ENCODE measurements around the gene SEMA3B.

The SEMA3B gene

DNA sequence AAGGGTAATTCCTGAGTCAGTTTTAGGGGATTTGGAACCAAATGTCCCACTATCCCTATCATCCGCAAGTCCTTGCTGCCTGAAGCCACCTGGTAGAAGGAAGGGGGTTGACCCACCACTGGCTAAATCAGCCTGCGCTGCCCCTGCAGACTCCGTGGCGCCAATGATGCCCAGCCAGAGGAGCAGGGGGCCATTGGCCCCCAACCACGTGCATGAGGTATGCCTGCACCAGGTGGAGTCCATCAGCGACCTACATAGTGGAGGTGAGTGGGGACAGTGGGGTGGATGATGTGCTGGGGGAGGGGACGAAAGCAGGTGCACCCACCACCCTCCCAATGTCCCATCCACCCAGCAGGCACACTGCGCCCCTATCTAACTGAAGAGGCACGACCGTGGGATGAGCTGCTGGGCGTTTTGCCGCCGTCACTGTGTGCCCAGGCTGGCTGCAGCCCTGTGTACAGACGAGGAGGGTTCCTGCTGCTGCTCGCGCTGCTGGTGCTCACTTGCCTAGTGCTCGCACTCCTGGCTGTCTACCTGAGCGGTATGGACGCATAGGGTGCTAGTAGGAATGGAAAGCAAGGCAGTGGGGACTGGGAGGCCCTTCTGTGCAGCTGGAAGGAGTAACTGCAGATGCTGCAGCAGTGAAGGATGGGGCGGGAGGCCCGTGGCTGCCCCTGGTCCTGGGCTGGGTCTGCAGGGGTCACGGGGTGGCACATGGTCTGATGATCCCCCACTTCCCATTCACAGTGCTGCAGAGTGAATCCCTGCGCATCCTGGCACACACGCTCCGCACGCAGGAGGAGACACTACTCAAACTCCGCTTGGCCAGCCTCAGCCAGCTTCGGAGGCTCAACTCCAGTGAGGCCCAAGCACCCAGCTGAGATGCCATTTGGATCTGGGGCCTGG, 17.6 kb downstream of the SEMA3B start:
- H3K27me3 ChIP-seq (ENCODE audit: insufficient read depth, low read length) = no peaks in the 10 kb centered on the region
- H3K27ac ChIP-seq (ENCODE audit: low read depth, low read length) = no peak overlapping the region
- H3K36me3 ChIP-seq (ENCODE audit: insufficient read depth, low read length) = no peaks in the 10 kb centered on the region; the same call in 1 of the 2 replicates
- H3K4me1 ChIP-seq (ENCODE audit: control insufficient read depth, insufficient read depth, low read length, unreplicated experiment) = no peaks in the 10 kb centered on the region
- H3K79me2 ChIP-seq (ENCODE audit: control insufficient read depth, insufficient read depth, low read length, unreplicated experiment) = peaks cover 23% of the 10 kb centered on the region
- H3K4me3 ChIP-seq (ENCODE audit: low read depth, low read length) = no peak overlapping the region
- no peak overlapping the region for H2AFZ ChIP-seq (ENCODE audit: low read length, unreplicated experiment)

DNA sequence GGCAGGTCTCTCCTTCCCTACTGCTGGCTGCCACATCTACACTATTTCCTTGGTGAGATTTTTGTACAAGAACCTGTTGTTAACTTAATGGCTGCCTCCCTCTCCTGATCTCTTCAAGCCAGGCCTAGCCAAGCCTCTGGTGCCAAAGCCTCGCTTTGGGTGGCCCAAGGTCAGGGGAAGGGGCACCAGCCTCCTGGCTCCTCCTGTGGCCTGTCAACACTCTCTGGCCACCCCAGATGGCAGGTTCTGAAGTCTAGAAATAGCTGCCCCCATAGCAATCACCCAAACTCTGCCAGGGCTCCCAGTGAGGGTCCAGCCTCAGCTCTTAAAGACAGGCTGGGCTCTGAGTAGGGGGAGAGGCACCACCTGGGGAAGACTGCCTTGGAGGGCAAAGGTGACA, 18.3 kb downstream of the SEMA3B start:
- no peak overlapping the region for H2AFZ ChIP-seq (ENCODE audit: low read length, unreplicated experiment)
- H3K27ac ChIP-seq (ENCODE audit: low read depth, low read length) = no peak overlapping the region
- no peak overlapping the region for H3K4me3 ChIP-seq (ENCODE audit: low read depth, low read length)
- H3K4me1 ChIP-seq (ENCODE audit: control insufficient read depth, insufficient read depth, low read length, unreplicated experiment) = no peaks in the 10 kb centered on the region
- no peaks in the 10 kb centered on the region for H3K27me3 ChIP-seq (ENCODE audit: insufficient read depth, low read length)
- no peaks in the 10 kb centered on the region; the same call in 1 of the 2 replicates for H3K36me3 ChIP-seq (ENCODE audit: insufficient read depth, low read length)
- peaks cover 29% of the 10 kb centered on the region for H3K79me2 ChIP-seq (ENCODE audit: control insufficient read depth, insufficient read depth, low read length, unreplicated experiment)

DNA sequence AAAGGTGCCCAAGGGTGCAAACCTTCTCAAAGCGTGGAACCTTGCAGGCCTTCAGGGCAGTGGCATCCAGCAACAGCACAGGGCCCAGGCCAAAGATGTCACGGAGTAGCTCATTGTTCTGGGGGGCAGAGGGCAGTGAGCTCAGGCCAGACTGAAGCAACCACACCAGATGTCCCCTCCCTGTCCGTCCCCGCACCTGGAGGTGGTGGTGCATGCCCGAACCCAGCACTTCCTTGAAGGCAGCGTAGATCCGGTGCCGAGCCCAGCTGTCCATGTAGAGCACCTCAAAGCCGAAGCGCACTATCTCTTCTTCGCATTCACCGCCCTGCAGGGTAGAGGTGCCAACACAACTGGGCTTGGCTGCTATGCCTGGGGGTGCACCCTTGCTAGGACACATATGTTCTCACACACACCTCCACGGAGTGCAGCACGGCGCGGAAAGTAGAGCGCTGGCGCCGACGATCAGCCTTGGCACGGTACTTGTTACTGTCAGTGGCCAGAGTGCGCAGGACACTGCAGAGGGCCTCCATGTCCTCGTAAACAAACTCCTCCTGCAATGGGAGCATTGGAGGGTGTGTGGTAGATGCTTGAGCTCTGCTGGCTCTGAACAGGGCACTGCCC, 19.6 kb downstream of the SEMA3B start:
- no peaks in the 10 kb centered on the region for H3K27me3 ChIP-seq (ENCODE audit: insufficient read depth, low read length)
- H2AFZ ChIP-seq (ENCODE audit: low read length, unreplicated experiment) = no peak overlapping the region
- H3K36me3 ChIP-seq (ENCODE audit: insufficient read depth, low read length) = no peaks in the 10 kb centered on the region; the same call in 1 of the 2 replicates
- no peak overlapping the region for H3K27ac ChIP-seq (ENCODE audit: low read depth, low read length)
- no peak overlapping the region for H3K4me3 ChIP-seq (ENCODE audit: low read depth, low read length)
- peaks cover 29% of the 10 kb centered on the region for H3K79me2 ChIP-seq (ENCODE audit: control insufficient read depth, insufficient read depth, low read length, unreplicated experiment)
- peaks cover 6% of the 10 kb centered on the region for H3K4me1 ChIP-seq (ENCODE audit: control insufficient read depth, insufficient read depth, low read length, unreplicated experiment)

DNA sequence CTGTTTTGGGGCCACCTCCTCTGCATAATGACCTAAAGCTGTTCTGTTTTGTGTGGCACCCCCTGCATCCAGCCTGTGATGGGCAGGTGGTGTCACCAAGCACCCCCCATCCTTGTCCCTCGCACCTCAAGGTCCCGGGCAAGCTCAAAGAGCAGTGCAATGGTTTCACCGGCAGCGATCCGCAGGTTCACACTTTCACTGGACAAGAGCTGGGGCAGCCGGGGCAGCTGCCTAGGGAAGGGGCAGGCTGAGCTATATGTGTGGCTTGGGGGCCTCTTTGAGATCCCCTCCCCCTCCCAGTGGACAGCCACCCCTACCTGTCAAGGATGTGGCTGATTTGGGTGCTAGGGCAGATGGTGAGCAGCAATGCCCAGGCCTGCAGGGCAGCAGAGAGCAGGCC, 20.2 kb downstream of the SEMA3B start:
- Histone ChIP-seq H3K4me3 (ENCODE audit: low read depth, low read length) (no peak overlapping the region), H3K27me3 (ENCODE audit: insufficient read depth, low read length) (no peaks in the 10 kb centered on the region), H3K36me3 (ENCODE audit: insufficient read depth, low read length) (no peaks in the 10 kb centered on the region; the same call in 1 of the 2 replicates), H3K27ac (ENCODE audit: low read depth, low read length) (no peak overlapping the region), H3K79me2 (ENCODE audit: control insufficient read depth, insufficient read depth, low read length, unreplicated experiment) (peaks cover 29% of the 10 kb centered on the region), H3K4me1 (ENCODE audit: control insufficient read depth, insufficient read depth, low read length, unreplicated experiment) (peaks cover 6% of the 10 kb centered on the region), H2AFZ (ENCODE audit: low read length, unreplicated experiment) (no peak overlapping the region)

DNA sequence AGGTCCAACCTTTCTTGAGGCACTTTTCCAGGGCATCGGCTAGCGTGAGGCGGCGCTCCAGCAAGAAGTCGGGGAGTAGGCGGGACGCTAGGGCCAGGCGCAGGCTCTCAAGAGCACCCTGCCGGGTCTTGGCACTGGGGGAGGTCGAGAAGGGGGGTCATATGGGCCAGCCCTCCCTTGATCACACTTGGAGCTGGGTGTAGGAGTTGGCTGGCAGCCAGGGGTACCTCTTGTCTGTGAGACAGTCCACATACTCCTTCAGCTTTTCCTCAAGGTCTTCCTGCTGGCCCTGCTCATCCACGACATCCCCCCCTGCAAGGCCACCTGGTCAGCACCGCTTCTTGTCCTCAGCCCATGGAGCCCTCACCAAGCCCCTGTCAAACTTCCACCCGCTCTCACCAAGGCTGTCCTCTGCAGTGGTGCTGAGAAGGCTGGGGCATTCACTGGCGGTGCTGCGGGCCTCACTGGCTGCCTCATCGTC, 21.3 kb downstream of the SEMA3B start:
- no peak overlapping the region for H3K27ac ChIP-seq (ENCODE audit: low read depth, low read length)

DNA sequence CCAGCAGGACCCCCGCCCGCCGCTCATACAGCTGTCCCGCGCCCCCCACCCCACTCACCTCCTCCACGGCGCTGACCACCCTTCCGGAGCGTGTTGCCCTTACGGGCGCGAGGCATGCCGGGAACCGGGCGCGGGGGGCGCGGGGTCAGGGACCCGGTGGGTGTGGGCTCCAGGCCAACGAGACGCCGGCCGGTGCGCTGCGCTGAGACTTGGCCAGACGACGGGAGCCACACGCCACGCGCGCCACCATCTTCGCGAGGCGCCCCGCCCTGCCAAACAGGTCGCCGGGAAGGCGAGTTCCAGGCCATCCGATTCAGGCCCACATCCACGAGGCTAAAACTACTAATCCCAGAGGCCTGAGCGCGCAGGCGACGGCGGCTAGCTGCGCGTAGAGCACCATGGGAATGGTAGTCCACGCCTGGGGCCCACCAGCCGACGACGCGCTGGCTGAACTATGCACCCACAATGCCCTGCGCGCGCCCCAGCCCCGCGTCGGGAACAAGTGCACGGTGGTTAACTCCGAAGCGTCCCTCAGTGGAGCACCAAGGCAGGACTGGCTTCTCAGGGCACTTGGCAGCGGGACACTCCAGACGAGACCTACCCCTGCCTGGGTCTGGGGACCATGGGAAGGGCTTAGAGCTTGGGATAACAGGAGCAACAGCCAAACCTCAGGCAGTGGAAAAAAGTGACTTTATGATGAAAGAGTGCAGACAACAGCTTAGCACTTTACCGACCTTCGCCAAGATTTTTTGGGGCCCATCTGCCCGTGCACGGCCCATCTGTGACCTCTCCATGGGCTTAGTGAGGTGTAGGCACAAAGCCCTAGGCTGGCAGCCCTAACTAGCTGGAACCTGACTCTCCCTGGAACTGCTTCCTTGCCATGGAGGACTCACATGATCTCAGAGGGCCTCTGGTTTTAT, 23.5 kb downstream of the SEMA3B start, which contains the start of gene IFRD2:
Gene IFRD2, minus strand, starts transcription at position 271 of the 920 bp plus-strand sequence. Its CDS starts 155 bp downstream, at position 116.
- Histone ChIP-seq H2AFZ (ENCODE audit: low read length, unreplicated experiment) (peak within 1 kb of the TSS; percentile 7), H3K27ac (ENCODE audit: low read depth, low read length) (peak within 1 kb of the TSS; percentile 79), H3K27me3 (ENCODE audit: insufficient read depth, low read length) (no peaks in the 10 kb centered on the region), H3K4me3 (ENCODE audit: low read depth, low read length) (peak within 1 kb of the TSS; percentile 96), H3K79me2 (ENCODE audit: control insufficient read depth, insufficient read depth, low read length, unreplicated experiment) (peaks cover 29% of the 10 kb centered on the region), H3K4me1 (ENCODE audit: control insufficient read depth, insufficient read depth, low read length, unreplicated experiment) (peaks cover 6% of the 10 kb centered on the region), H3K36me3 (ENCODE audit: insufficient read depth, low read length) (no peaks in the 10 kb centered on the region; the same call in 1 of the 2 replicates)

More for the DNA sequence above, 21.3 kb downstream of the SEMA3B start:
- no peaks in the 10 kb centered on the region; the same call in 1 of the 2 replicates for H3K36me3 ChIP-seq (ENCODE audit: insufficient read depth, low read length)
- H3K27me3 ChIP-seq (ENCODE audit: insufficient read depth, low read length) = no peaks in the 10 kb centered on the region
- no peak overlapping the region for H2AFZ ChIP-seq (ENCODE audit: low read length, unreplicated experiment)
- H3K79me2 ChIP-seq (ENCODE audit: control insufficient read depth, insufficient read depth, low read length, unreplicated experiment) = peaks cover 29% of the 10 kb centered on the region
- peak overlapping the region; percentile 96; the same call in 1 of the 2 replicates for H3K4me3 ChIP-seq (ENCODE audit: low read depth, low read length)
- peaks cover 6% of the 10 kb centered on the region for H3K4me1 ChIP-seq (ENCODE audit: control insufficient read depth, insufficient read depth, low read length, unreplicated experiment)

DNA sequence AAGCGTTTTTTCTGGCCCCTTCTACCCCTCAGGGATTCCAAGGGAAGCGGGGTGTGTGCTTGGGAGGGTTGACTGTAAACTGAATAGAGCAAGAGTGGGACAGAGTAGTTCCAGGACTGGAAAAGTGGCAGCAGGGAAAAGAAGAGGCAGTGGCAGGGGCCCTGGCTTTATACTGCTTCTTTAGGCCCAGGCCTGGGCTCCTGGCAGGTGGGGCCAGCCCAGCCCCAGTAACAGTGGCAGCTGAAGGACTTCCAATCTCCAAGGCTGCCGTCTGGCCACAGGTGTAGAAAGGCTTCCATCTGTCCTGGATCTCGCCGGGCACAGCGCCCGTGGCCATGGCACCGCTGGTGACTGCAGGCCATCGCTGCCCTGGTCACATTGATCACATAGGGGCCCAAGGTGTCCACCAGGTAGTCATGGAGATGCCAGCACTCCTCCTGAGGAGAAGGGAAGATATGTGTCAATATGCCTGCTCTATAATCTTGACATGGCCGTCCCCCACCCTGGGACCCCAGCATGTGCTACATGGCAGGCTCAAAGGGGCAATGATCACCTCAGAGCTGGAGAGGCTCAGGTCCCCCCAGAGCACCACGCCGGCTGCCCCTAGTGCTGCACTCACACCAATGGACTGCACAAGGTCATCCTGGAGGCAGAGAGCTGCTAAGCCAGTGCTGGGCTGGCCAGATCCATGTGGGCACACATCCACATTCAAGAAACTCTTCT, 24.3 kb downstream of the SEMA3B start:
- peak overlapping the region; percentile 12; the same call in 1 of the 2 replicates for H3K27ac ChIP-seq (ENCODE audit: low read depth, low read length)
- peak overlapping the region; percentile 96; the same call in 1 of the 2 replicates for H3K4me3 ChIP-seq (ENCODE audit: low read depth, low read length)
- no peaks in the 10 kb centered on the region for H3K27me3 ChIP-seq (ENCODE audit: insufficient read depth, low read length)
- no peaks in the 10 kb centered on the region; the same call in 1 of the 2 replicates for H3K36me3 ChIP-seq (ENCODE audit: insufficient read depth, low read length)
- peak overlapping the region; percentile 7 for H2AFZ ChIP-seq (ENCODE audit: low read length, unreplicated experiment)
- H3K79me2 ChIP-seq (ENCODE audit: control insufficient read depth, insufficient read depth, low read length, unreplicated experiment) = peaks cover 29% of the 10 kb centered on the region
- peaks cover 9% of the 10 kb centered on the region for H3K4me1 ChIP-seq (ENCODE audit: control insufficient read depth, insufficient read depth, low read length, unreplicated experiment)

DNA sequence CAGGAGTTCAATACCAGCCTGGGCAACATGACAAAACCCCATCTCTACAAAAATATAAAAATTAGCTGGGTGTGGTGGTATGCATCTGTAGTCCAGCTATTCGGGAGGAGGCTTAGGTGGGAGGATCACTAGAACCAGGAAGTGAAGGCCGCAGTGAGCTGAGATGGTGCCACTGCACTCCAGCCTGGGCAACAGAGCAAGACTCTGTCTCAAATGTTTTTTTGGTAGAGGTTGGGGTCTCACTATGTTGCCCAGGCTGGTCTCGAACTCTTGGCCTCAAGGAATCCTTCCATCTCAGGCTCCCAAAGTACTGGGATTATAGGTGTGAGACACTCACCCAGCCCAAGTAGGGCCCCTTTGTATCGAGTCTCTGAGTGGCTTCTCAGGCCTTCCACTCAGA, 25.1 kb downstream of the SEMA3B start:
- peaks cover 32% of the 10 kb centered on the region for H3K79me2 ChIP-seq (ENCODE audit: control insufficient read depth, insufficient read depth, low read length, unreplicated experiment)
- H3K4me3 ChIP-seq (ENCODE audit: low read depth, low read length) = no peak overlapping the region
- no peak overlapping the region for H2AFZ ChIP-seq (ENCODE audit: low read length, unreplicated experiment)
- peaks cover 10% of the 10 kb centered on the region for H3K4me1 ChIP-seq (ENCODE audit: control insufficient read depth, insufficient read depth, low read length, unreplicated experiment)
- no peaks in the 10 kb centered on the region; the same call in 1 of the 2 replicates for H3K36me3 ChIP-seq (ENCODE audit: insufficient read depth, low read length)
- no peak overlapping the region for H3K27ac ChIP-seq (ENCODE audit: low read depth, low read length)
- no peaks in the 10 kb centered on the region for H3K27me3 ChIP-seq (ENCODE audit: insufficient read depth, low read length)

DNA sequence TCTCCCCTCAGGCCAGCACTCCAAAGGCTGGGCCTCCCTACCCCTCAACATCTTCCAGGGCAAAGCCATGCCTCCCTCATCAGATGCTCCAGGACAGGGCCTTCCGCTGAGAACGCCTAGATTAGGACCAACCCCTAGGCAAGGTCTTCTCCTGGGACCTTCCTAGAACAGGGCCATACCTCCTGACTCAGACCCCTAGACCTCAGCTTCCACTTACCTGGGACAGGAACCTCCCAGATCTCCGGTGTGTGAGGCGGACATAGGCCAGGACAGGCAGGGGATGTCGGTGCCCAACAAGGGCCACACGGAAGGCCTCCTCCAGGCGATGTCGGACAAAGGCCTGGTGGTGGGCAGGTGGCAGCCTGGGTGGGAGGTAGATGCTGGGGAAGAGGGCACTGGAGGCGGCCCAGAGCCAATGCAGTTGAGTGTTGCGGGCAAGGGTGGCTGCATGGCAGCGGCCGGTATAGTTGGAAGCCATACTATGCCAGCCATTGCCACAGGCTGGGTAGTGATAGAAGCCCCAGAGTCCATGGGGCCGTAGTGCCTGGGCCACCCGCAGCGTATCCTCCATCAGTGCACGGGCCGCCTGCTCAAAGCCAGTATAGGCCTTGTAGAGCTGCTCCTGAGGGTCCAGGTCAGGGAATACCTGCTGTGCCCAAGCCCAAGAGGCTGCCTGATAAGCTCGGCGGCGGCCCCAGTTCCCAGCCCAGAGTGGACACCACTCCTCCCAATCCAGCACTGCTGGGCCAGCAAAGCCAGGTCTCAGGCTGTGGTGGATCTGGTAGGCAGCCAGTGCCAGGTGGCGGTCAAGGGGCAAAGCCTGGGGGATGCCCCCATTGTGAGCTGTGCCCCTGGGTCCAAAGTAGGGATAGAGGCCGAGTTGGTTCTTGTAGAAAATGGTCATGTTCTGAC, 25.8 kb downstream of the SEMA3B start:
- H3K27me3 ChIP-seq (ENCODE audit: insufficient read depth, low read length) = no peaks in the 10 kb centered on the region
- H3K4me3 ChIP-seq (ENCODE audit: low read depth, low read length) = no peak overlapping the region
- peaks cover 11% of the 10 kb centered on the region for H3K4me1 ChIP-seq (ENCODE audit: control insufficient read depth, insufficient read depth, low read length, unreplicated experiment)
- H3K36me3 ChIP-seq (ENCODE audit: insufficient read depth, low read length) = no peaks in the 10 kb centered on the region; the same call in 1 of the 2 replicates
- H2AFZ ChIP-seq (ENCODE audit: low read length, unreplicated experiment) = no peak overlapping the region
- no peak overlapping the region for H3K27ac ChIP-seq (ENCODE audit: low read depth, low read length)
- peaks cover 27% of the 10 kb centered on the region for H3K79me2 ChIP-seq (ENCODE audit: control insufficient read depth, insufficient read depth, low read length, unreplicated experiment)
